Endothelial cell of umbilical vein (primary cell): ENCODE results near the gene GMPR2. TPM values are rescaled to one million over a fixed set of nuclear protein-coding genes. Genes with fewer than 3 reads are reported as not detected.

Experiments used
- BruUV-seq: library from RNA; stranded (reverse); fragments of 400-500 nt; replicated peaks from 2 replicates; lab custom pipeline; 2021; lab: Mats Ljungman, UMichigan
- CTCF ChIA-PET: fragments of 300-600, 350-600 bp; sonication (Branson Sonifier 250); formaldehyde crosslinking; loops from one replicate; lab custom pipeline; 2021; ENCODE audit warnings: antibody characterized with exemption, inconsistent platforms; lab: Charles Lee
- POLR2A ChIA-PET: fragments of 300-600, 350-600 bp; sonication (Branson Sonifier 250); formaldehyde crosslinking; loops from one replicate; lab custom pipeline; 2021; ENCODE audit warnings: antibody characterized with exemption, inconsistent platforms; lab: Charles Lee
- DNase-seq: peaks from one replicate; pipeline ENCODE4 v3.0.0-alpha.2; 2011; ENCODE audit warnings: low read depth, low spot score
- FAIRE-seq: peaks from 2 replicates; lab custom pipeline; 2011; peaks lifted over from hg19 to GRCh38; lab: Jason Lieb, UNC
- H2AFZ ChIP-seq: 2 replicates; pipeline ENCODE4 v1.6.0; 2012; ENCODE audit warnings: low read depth, low read length, control low read depth, inconsistent platforms
- H3K27ac ChIP-seq: 2 replicates; pipeline ENCODE4 v1.5.1; 2011; ENCODE audit warnings: low read depth, mild to moderate bottlenecking, control low read depth, low read length, moderate library complexity; ENCODE audit not compliant: insufficient read depth
- H3K27me3 ChIP-seq, 2 experiments: 2 replicates each; pipeline versions ENCODE4 v1.6.0 to v1.6.1; 2011; ENCODE audit warnings: low read length in 2 of 2, mixed read lengths in 1 of 2; ENCODE audit not compliant: control insufficient read depth in 2 of 2, insufficient read depth in 2 of 2
- H3K36me3 ChIP-seq, 2 experiments: 2 replicates in 1 of 2; 3 replicates in 1 of 2; pipeline ENCODE4 v1.5.1; 2011; ENCODE audit warnings: low read length in 2 of 2, mild to moderate bottlenecking in 1 of 2, moderate library complexity in 1 of 2; ENCODE audit not compliant: control insufficient read depth in 2 of 2, insufficient read depth in 2 of 2; ENCODE audit errors: extremely low read depth in 1 of 2
- H3K4me1 ChIP-seq: 3 replicates; pipeline ENCODE4 v1.5.1; 2011; ENCODE audit warnings: mild to moderate bottlenecking, low read length; ENCODE audit not compliant: control insufficient read depth, insufficient read depth; ENCODE audit errors: extremely low read depth
- H3K4me2 ChIP-seq: 2 replicates; pipeline ENCODE4 v1.6.1; 2011; ENCODE audit warnings: low read length, control low read depth, mixed read lengths; ENCODE audit not compliant: insufficient read depth
- H3K4me3 ChIP-seq, 3 experiments: fragments of 200-600 bp in 1 of 3; sonication (generic), shearing (Covaris generic) in 1 of 3; replicated peaks in 1 of 3; 2 replicates each; pipeline ENCODE4 v1.5.1; 2011 to 2016; ENCODE audit warnings: control low read depth in 3 of 3, low read length in 3 of 3, mild to moderate bottlenecking in 2 of 3, inconsistent platforms in 1 of 3, low read depth in 1 of 3, moderate library complexity in 1 of 3; ENCODE audit not compliant: insufficient read depth in 1 of 3
- H3K79me2 ChIP-seq: 2 replicates; pipeline ENCODE4 v1.6.0; 2012; ENCODE audit warnings: low read length, inconsistent platforms; ENCODE audit not compliant: control insufficient read depth, insufficient read depth
- H3K9ac ChIP-seq: replicated peaks from 2 replicates; pipeline ENCODE3; 2011; ENCODE audit warnings: low read length, control low read depth; ENCODE audit not compliant: insufficient read depth; ENCODE audit errors: extremely low read depth
- H3K9me1 ChIP-seq: replicated peaks from 3 replicates; pipeline ENCODE4 v1.6.0; 2011; ENCODE audit warnings: mild to moderate bottlenecking, low read length; ENCODE audit not compliant: control insufficient read depth, insufficient read depth; ENCODE audit errors: extremely low read depth
- H3K9me3 ChIP-seq: replicated peaks from 2 replicates; pipeline ENCODE4 v1.5.1; 2012; ENCODE audit warnings: low read length, inconsistent platforms; ENCODE audit not compliant: control insufficient read depth, insufficient read depth
- H4K20me1 ChIP-seq: replicated peaks from 2 replicates; pipeline ENCODE3; 2011; ENCODE audit warnings: mild to moderate bottlenecking, low read length; ENCODE audit not compliant: control insufficient read depth, insufficient read depth; ENCODE audit errors: extremely low read depth
- EZH2 ChIP-seq: IDR thresholded peaks from 2 replicates; pipeline ENCODE4 v1.6.1; 2012; ENCODE audit warnings: borderline replicate concordance, low read depth, mild to moderate bottlenecking, moderate library complexity, low read length, inconsistent platforms; ENCODE audit not compliant: severe bottlenecking
- FOS ChIP-seq: IDR thresholded peaks from 2 replicates; pipeline ENCODE4 v1.6.1; 2011; ENCODE audit warnings: mild to moderate bottlenecking, low read length, moderate library complexity, borderline replicate concordance; ENCODE audit not compliant: insufficient read depth
- GATA2 ChIP-seq: IDR thresholded peaks from 2 replicates; pipeline ENCODE4 v1.7.0; 2011; ENCODE audit warnings: low read depth, mild to moderate bottlenecking, moderate library complexity, mixed read lengths, low read length; ENCODE audit not compliant: insufficient read length, insufficient read depth
- JUN ChIP-seq: IDR thresholded peaks from 2 replicates; pipeline ENCODE4 v1.6.1; 2011; ENCODE audit warnings: borderline replicate concordance, low read depth; ENCODE audit not compliant: insufficient read length, insufficient read depth
- MYC ChIP-seq: IDR thresholded peaks from one replicate; pipeline ENCODE4 v1.6.1; 2011; ENCODE audit warnings: mild to moderate bottlenecking, low read depth, low read length
- POLR2A ChIP-seq: IDR thresholded peaks from 2 replicates; pipeline ENCODE4 v1.6.1; 2012; ENCODE audit warnings: low read depth, mild to moderate bottlenecking, control low read depth, low read length
- POLR2AphosphoS5 ChIP-seq: IDR thresholded peaks from 2 replicates; pipeline ENCODE4 v1.6.1; 2012; ENCODE audit warnings: low read depth, mild to moderate bottlenecking, control low read depth, low read length, moderate library complexity; ENCODE audit not compliant: insufficient read depth
- dilution Hi-C: fragments of 300-500 bp; cut with MboI; formaldehyde crosslinking; loops from one replicate; pipeline ENCODE4 v1.15.0; 2019; ENCODE audit warnings: low sequenced_read_pairs; ENCODE audit not compliant: extremely low pct_ligation_motif_present
- intact Hi-C: fragments of 100-400 bp; cut with micrococcal nuclease; formaldehyde crosslinking; loops from one replicate; pipeline ENCODE4 v1.10.0; 2022
- polyA plus RNA-seq, 4 experiments: library from polyadenylated mRNA; depleted of rRNA in 3 of 4; stranded (reverse) in 3 of 4; unstranded in 1 of 4; fragments of >200 nt; gene quantifications; 2 replicates each; pipeline versions ENCODE4 v1.2.1 to v1.2.3, GENCODE V29; 2011 to 2012; ENCODE audit warnings: missing spikeins in 1 of 4
- total RNA-seq: library from RNA; stranded (reverse); gene quantifications from 2 replicates; pipeline ENCODE4 v1.2.3, GENCODE V29; 2021
- TF ChIP-seq, protein P1 (sequence below): IDR thresholded peaks from 2 replicates; pipeline ENCODE4 v1.6.1; 2011; ENCODE audit not compliant: insufficient read depth, insufficient read length
- TF ChIP-seq, protein P2 (sequence below), 2 donors: IDR thresholded peaks; 1 replicate in 1 of 2; 2 replicates in 1 of 2; pipeline ENCODE4 v1.5.1; 2011; ENCODE audit warnings: low read length in 2 of 2, mild to moderate bottlenecking in 2 of 2, moderate library complexity in 2 of 2, control low read depth in 1 of 2, inconsistent platforms in 1 of 2, low read depth in 1 of 2; ENCODE audit not compliant: insufficient read depth in 1 of 2; ENCODE audit errors: extremely low read depth in 1 of 2

Gene GMPR2
- total and polyA plus RNA-seq, 2 donors (not counting 3 experiments of a cell fraction or from before 2014, with no cell fraction given) = 58.1 to 61.8 TPM

DNA sequence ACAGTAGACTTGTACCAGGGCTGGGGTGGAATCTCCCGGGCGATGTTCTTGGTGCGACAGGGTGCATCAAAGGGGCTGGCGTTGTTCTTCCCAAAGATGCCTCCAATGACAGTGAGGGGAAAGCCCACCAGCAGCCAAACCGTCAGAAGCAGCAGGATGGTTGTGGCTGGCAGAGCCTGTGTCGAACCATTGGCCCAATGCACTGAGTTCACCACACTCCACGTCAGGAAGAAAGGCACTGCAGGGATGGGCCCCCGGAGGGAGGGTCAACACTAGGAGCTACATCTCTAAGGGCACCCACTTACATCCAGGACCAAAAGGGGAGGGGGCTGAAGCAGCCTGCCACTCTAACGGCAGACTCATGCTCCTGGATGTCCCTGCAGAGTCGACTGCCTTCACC is 42.3 kb upstream of the GMPR2 start:
- peaks cover 14% of the 10 kb centered on the region for H3K4me1 ChIP-seq
- no peak for DNase-seq
- H3K4me2 ChIP-seq = no peak overlapping the region
- no peak overlapping the region for H3K9ac ChIP-seq
- intact Hi-C loops (no loop called here), dilution Hi-C loops (no loop called here)
- ChIA-PET POLR2A (no interaction called here), CTCF (no interaction called here)
- H3K9me3 ChIP-seq = no peaks in the 10 kb centered on the region
- no peaks in the 10 kb centered on the region for H3K9me1 ChIP-seq
- no peaks in the 10 kb centered on the region for H4K20me1 ChIP-seq
- H3K36me3 ChIP-seq = peaks cover 5 to 24% of the 10 kb centered on the region in 2 experiments
- no peak for FAIRE-seq
- no TSS peak for BruUV-seq
- H3K27me3 ChIP-seq = no peaks in the 10 kb centered on the region
- TF ChIP-seq FOS = no peak
- TF ChIP-seq EZH2 = no peak
- no peak for TF ChIP-seq JUN
- no peak for TF ChIP-seq POLR2A
- no peak for TF ChIP-seq MYC
- TF ChIP-seq, protein P1, sequence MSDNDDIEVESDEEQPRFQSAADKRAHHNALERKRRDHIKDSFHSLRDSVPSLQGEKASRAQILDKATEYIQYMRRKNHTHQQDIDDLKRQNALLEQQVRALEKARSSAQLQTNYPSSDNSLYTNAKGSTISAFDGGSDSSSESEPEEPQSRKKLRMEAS = no peak
- no peak for TF ChIP-seq GATA2
- TF ChIP-seq, protein P2, sequence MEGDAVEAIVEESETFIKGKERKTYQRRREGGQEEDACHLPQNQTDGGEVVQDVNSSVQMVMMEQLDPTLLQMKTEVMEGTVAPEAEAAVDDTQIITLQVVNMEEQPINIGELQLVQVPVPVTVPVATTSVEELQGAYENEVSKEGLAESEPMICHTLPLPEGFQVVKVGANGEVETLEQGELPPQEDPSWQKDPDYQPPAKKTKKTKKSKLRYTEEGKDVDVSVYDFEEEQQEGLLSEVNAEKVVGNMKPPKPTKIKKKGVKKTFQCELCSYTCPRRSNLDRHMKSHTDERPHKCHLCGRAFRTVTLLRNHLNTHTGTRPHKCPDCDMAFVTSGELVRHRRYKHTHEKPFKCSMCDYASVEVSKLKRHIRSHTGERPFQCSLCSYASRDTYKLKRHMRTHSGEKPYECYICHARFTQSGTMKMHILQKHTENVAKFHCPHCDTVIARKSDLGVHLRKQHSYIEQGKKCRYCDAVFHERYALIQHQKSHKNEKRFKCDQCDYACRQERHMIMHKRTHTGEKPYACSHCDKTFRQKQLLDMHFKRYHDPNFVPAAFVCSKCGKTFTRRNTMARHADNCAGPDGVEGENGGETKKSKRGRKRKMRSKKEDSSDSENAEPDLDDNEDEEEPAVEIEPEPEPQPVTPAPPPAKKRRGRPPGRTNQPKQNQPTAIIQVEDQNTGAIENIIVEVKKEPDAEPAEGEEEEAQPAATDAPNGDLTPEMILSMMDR (IDR thresholded peaks at IDR 0.05; ENCODE audit: extremely low read depth in 1 of 2, insufficient read depth in 1 of 2, low read depth in 1 of 2, low read length in 2 of 2) = no peak
- no peak for TF ChIP-seq POLR2AphosphoS5
- no peak overlapping the region for H2AFZ ChIP-seq
- no peak overlapping the region for H3K27ac ChIP-seq
- no peak overlapping the region for H3K4me3 ChIP-seq
- H3K79me2 ChIP-seq = peaks cover 31% of the 10 kb centered on the region
